Right lobe of liver (tissue), 6 donors: ENCODE data around the gene ADAMTS2. TPM values are rescaled to one million over a fixed set of nuclear protein-coding genes. Genes with fewer than 3 reads are reported as not detected.
A peak's percentile ranks its signal among the peaks of the same experiment; 100 is the strongest.

Source experiments
- ATAC-seq, 4 donors: fragments of 200-7000 bp; cut with Tn5 transposase; one replicate each; pipeline ENCODE4 v1.9.1; 2020; ENCODE audit warnings: mild to moderate bottlenecking in 4 of 4, moderate library complexity in 4 of 4
- DNase-seq, 3 donors: peaks; one replicate each; pipeline ENCODE4 v3.0.0-alpha.2; 2020
- H3K27ac ChIP-seq, 3 donors: fragments of 200-600 bp; one replicate each; pipeline ENCODE4 v1.8.0; 2022
- H3K27me3 ChIP-seq, 2 donors: fragments of 200-600 bp; one replicate each; pipeline ENCODE4 v1.8.0; 2022
- H3K36me3 ChIP-seq, 4 donors: fragments of 200-600 bp; sonication (generic) in 1 of 4; one replicate each; pipeline versions ENCODE4 v1.5.1 to v1.8.0; 2017 to 2022; ENCODE audit warnings: control low read depth in 1 of 4
- H3K4me1 ChIP-seq, 4 donors: fragments of 200-600 bp; sonication (generic) in 1 of 4; one replicate each; pipeline versions ENCODE4 v1.5.1 to v1.8.0; 2017 to 2022; ENCODE audit warnings: control low read depth in 1 of 4
- H3K4me3 ChIP-seq, 3 donors: fragments of 200-600 bp; one replicate each; pipeline ENCODE4 v1.8.0; 2022
- H3K9me3 ChIP-seq, 4 donors: fragments of 200-600 bp; sonication (generic) in 1 of 4; one replicate each; pipeline versions ENCODE4 v1.5.1 to v1.8.0; 2017 to 2022; ENCODE audit warnings: control low read depth in 1 of 4
- CTCF ChIP-seq, 4 donors: fragments of 200-600 bp in 3 of 4; fragments of 450-650 bp in 1 of 4; IDR thresholded peaks; one replicate each; pipeline versions ENCODE4 v1.5.1 to v1.8.0; 2016 to 2022; ENCODE audit warnings: antibody characterized with exemption in 4 of 4, mild to moderate bottlenecking in 2 of 4
- POLR2A ChIP-seq: fragments of 450-650 bp; IDR thresholded peaks from one replicate; pipeline ENCODE4 v1.6.1; 2017; ENCODE audit warnings: antibody characterized with exemption, mild to moderate bottlenecking
- WGBS: methylation state at CpG from one replicate; pipeline ENCODE4 v1.1.6; 2018; ENCODE audit warnings: low coverage, low lambda C conversion rate; ENCODE audit not compliant: insufficient coverage; ENCODE audit errors: missing lambda C conversion rate; 5-methylcytosine and 5-hydroxymethylcytosine counted together
- intact Hi-C, 2 donors: fragments of 100-400 bp; cut with DNase I; formaldehyde crosslinking; loops; one replicate each; pipeline versions ENCODE4 v1.11.2 to v1.14.1; 2022
- total RNA-seq, 6 experiments: library from RNA; depleted of rRNA in 2 of 6; stranded (reverse); fragments of >200 nt in 2 of 6; fragmentation: NEBNext Ultra II Directional in 3 of 6; extraction: Animal tissue kit (Norgen Biotek cat#: 25700) in 3 of 6; gene quantifications; one replicate each; pipeline versions ENCODE4 v1.1.0 to v1.2.4, GENCODE V29; 2016 to 2023
- donor health status: DM: no; HTN: yes; CAD: no.
- donor health status: DM: no; HTN: no; CAD: no.
- donor health status: DM: no; HTN: no; CAD: no.
- donor health status: DM: no; HTN: yes; CAD: no.
- donor health status: DM: no; HTN: yes; CAD: no.

The ADAMTS2 gene
- total RNA-seq, 6 experiments from 2014 or later = 6.3 to 18.9 (median 13.5) TPM

- intact Hi-C loops = no loop called here
- no peaks in the 10 kb centered on the region for H3K36me3 ChIP-seq
- no peaks in the 10 kb centered on the region for H3K9me3 ChIP-seq
- WGBS = 37% methylated on average over 2 of the region's 23 CpGs
- no peaks in the 10 kb centered on the region for H3K27me3 ChIP-seq
- no peak overlapping the region for H3K27ac ChIP-seq
- no peaks in the 10 kb centered on the region for H3K4me1 ChIP-seq
- TF ChIP-seq POLR2A (no peak), CTCF (IDR thresholded peaks at IDR 0.05) (no peak)
- H3K4me3 ChIP-seq = no peak overlapping the region
- DNase-seq (no peak), ATAC-seq (no peak)
Observed at GRCh38 chr5:179354305-179354882, 9.1 kb upstream of the ADAMTS2 start.

GRCh38 chr5:179348843-179349242 lies 3.6 kb upstream of the ADAMTS2 start:
- H3K27ac ChIP-seq = no peak overlapping the region
- H3K36me3 ChIP-seq = no peaks in the 10 kb centered on the region
- peaks cover 0 to 16% of the 10 kb centered on the region in 2 donors for H3K27me3 ChIP-seq
- TF ChIP-seq POLR2A (no peak), CTCF (IDR thresholded peaks at IDR 0.05) (no peak)
- peak in 2 of 4 donors; percentile 31 to 34 for ATAC-seq
- peak in 1 of 3 donors; percentile 57 for DNase-seq
- H3K4me1 ChIP-seq = peaks cover 0 to 11% (median 0%) of the 10 kb centered on the region in 4 donors
- intact Hi-C loops = no loop called here
- no peak overlapping the region for H3K4me3 ChIP-seq
- WGBS = 0% methylated on average over 2 of the region's 10 CpGs
- H3K9me3 ChIP-seq = no peaks in the 10 kb centered on the region

- Histone ChIP-seq H3K27ac (no peak overlapping the region), H3K36me3 (no peaks in the 10 kb centered on the region), H3K9me3 (no peaks in the 10 kb centered on the region), H3K4me1 (peaks cover 0 to 14% (median 0%) of the 10 kb centered on the region in 4 donors), H3K4me3 (no peak overlapping the region), H3K27me3 (peaks cover 0 to 16% of the 10 kb centered on the region in 2 donors)
- DNase-seq = peak in 2 of 3 donors; percentile 6 to 32
- no peak for ATAC-seq
- intact Hi-C loops = no loop called here
- WGBS = 36% methylated on average over 6 of the region's 15 CpGs
- TF ChIP-seq CTCF (IDR thresholded peaks at IDR 0.05) (no peak), POLR2A (no peak)
Observed at GRCh38 chr5:179348011-179348530, 2.8 kb upstream of the ADAMTS2 start.

- Histone ChIP-seq H3K27me3 (peaks cover 0 to 16% of the 10 kb centered on the region in 2 donors), H3K9me3 (no peaks in the 10 kb centered on the region), H3K4me3 (no peak overlapping the region), H3K4me1 (peaks cover 0 to 14% (median 0%) of the 10 kb centered on the region in 4 donors), H3K36me3 (no peaks in the 10 kb centered on the region), H3K27ac (no peak overlapping the region)
- TF ChIP-seq CTCF (IDR thresholded peaks at IDR 0.05) (no peak), POLR2A (no peak)
- ATAC-seq (no peak), DNase-seq (peak in 2 of 3 donors; percentile 7 to 12)
- 36% methylated on average over 1 of the region's 2 CpGs for WGBS
- intact Hi-C loops = no loop called here
Observed at GRCh38 chr5:179347581-179347980, 2.3 kb upstream of the ADAMTS2 start.
